PC-3 (cell line): Measurements from ENCODE around the gene SERINC3. TPM values are rescaled to one million over a fixed set of nuclear protein-coding genes. Genes with fewer than 3 reads are reported as not detected.

Experiments
- ATAC-seq: fragments of 200-7000 bp; cut with Tn5 transposase; 2 replicates; pipeline ENCODE4 v1.9.1; 2020; ENCODE audit warnings: mild to moderate bottlenecking, moderate library complexity
- BruUV-seq: library from RNA; stranded (reverse); fragments of 400-500 nt; replicated peaks from 2 replicates; lab custom pipeline; 2021; lab: Mats Ljungman, UMichigan
- CTCF ChIA-PET: fragments of 300-600 bp; sonication (Branson Sonifier 250); formaldehyde crosslinking; loops from one replicate; lab custom pipeline; 2022; ENCODE audit warnings: antibody characterized with exemption; lab: Charles Lee
- POLR2A ChIA-PET: fragments of 300-600 bp; sonication (Branson Sonifier 250); formaldehyde crosslinking; loops from one replicate; lab custom pipeline; 2022; ENCODE audit warnings: antibody characterized with exemption; ENCODE audit not compliant: unreplicated experiment; lab: Charles Lee
- DNase-seq: peaks from one replicate; pipeline ENCODE4 v3.0.0-alpha.2; 2015
- H2AFZ ChIP-seq: fragments of 300-600 bp; sonication (generic); 2 replicates; pipeline ENCODE4 v1.6.0; 2016; ENCODE audit warnings: antibody characterized with exemption, low read length
- H3F3A ChIP-seq: fragments of 300-600 bp; sonication (generic); one replicate; pipeline ENCODE4 v1.6.0; 2017; ENCODE audit warnings: antibody characterized with exemption, low read length, control low read depth, mild to moderate bottlenecking; ENCODE audit not compliant: unreplicated experiment
- H3K27ac ChIP-seq: fragments of 300-600 bp; sonication (generic); 2 replicates; pipeline ENCODE4 v1.5.1; 2016; ENCODE audit warnings: mild to moderate bottlenecking, low read length
- H3K27me3 ChIP-seq: fragments of 300-600 bp; sonication (generic); 2 replicates; pipeline ENCODE4 v1.6.1; 2016; ENCODE audit warnings: low read length, mixed read lengths
- H3K36me3 ChIP-seq: fragments of 300-600 bp; sonication (generic); 2 replicates; pipeline ENCODE4 v1.6.1; 2016; ENCODE audit warnings: low read depth, mixed run types, low read length, mixed read lengths
- H3K4me1 ChIP-seq: fragments of 300-600 bp; sonication (generic); 2 replicates; pipeline ENCODE4 v1.5.1; 2016; ENCODE audit warnings: low read length; ENCODE audit not compliant: insufficient read depth
- H3K4me2 ChIP-seq: fragments of 300-600 bp; sonication (generic); 2 replicates; pipeline ENCODE4 v1.6.0; 2016; ENCODE audit warnings: low read length
- H3K4me3 ChIP-seq: fragments of 300-600 bp; sonication (generic); 2 replicates; pipeline ENCODE4 v1.5.1; 2016; ENCODE audit warnings: mild to moderate bottlenecking, low read length, mixed read lengths
- H3K79me2 ChIP-seq: fragments of 300-600 bp; sonication (generic); 2 replicates; pipeline ENCODE4 v1.6.1; 2017; ENCODE audit warnings: low read length, mixed read lengths
- H3K9ac ChIP-seq: fragments of 300-600 bp; sonication (generic); 2 replicates; pipeline ENCODE4 v1.6.0; 2016; ENCODE audit warnings: mild to moderate bottlenecking, low read length
- H3K9me2 ChIP-seq: fragments of 300-600 bp; sonication (generic); replicated peaks from 2 replicates; pipeline ENCODE4 v1.6.1; 2016; ENCODE audit warnings: mixed run types, low read length, mixed read lengths
- H3K9me3 ChIP-seq: fragments of 300-600 bp; sonication (generic); 2 replicates; pipeline ENCODE4 v1.6.1; 2016; ENCODE audit warnings: low read length, mixed read lengths
- H4K20me1 ChIP-seq: fragments of 300-600 bp; sonication (generic); 2 replicates; pipeline ENCODE4 v1.6.1; 2016; ENCODE audit warnings: low read length, mixed read lengths
- EZH2 ChIP-seq: fragments of 300-600 bp; sonication (generic); IDR thresholded peaks from one replicate; pipeline ENCODE4 v1.6.1; 2017; ENCODE audit warnings: antibody characterized with exemption, mild to moderate bottlenecking, low read length; ENCODE audit not compliant: unreplicated experiment
- EZH2phosphoT487 ChIP-seq: fragments of 300-600 bp; sonication (generic); IDR thresholded peaks from 2 replicates; pipeline ENCODE4 v1.6.1; 2018; ENCODE audit warnings: mild to moderate bottlenecking, antibody characterized with exemption, low read length, borderline replicate concordance
- intact Hi-C: fragments of 100-400 bp; cut with micrococcal nuclease; formaldehyde crosslinking; loops from 2 replicates; pipeline ENCODE4 v1.9.0; 2023
- total RNA-seq: library from RNA; depleted of rRNA; stranded (reverse); fragments of >200 nt; gene quantifications from 2 replicates; pipeline ENCODE4 v1.2.3, GENCODE V29; 2014
- TF ChIP-seq, protein P1 (sequence below): fragments of 300-600 bp; sonication (generic); conservative IDR thresholded peaks from 2 replicates; pipeline ENCODE4 v1.5.1; 2017; ENCODE audit warnings: antibody characterized with exemption, low read depth, mild to moderate bottlenecking, low read length

The SERINC3 gene
- total RNA-seq, 1 experiment from 2014 or later: 92.6 TPM

DNA sequence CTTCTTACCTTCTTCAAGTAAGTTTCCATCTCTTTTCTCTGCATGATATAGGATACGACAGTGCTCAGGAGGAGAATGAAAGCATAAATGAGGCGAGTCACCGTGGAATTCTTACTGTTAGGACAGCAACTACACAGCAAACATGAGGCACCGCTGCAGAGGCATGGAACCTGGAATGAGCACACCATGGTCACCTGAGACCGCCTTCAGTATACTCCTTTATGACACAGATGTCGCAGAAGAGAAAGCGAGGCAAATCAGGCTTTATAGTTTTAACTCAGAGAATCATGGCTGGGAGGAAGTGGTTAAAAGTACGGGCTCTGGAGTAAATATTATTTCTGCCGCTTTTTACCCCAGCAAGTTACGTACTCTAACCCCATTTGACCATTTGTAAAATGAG lies 8.0 kb downstream of the SERINC3 start:
- POLR2A ChIA-PET: no interaction called here
- Histone ChIP-seq H3K9me2 (no peaks in the 10 kb centered on the region), H3K9me3 (no peaks in the 10 kb centered on the region), H4K20me1 (peaks cover 15% of the 10 kb centered on the region; the same call in 1 of the 2 replicates), H3K9ac (no peak overlapping the region), H3K4me2 (no peak overlapping the region), H2AFZ (no peak overlapping the region), H3K4me3 (no peak overlapping the region), H3K27me3 (no peaks in the 10 kb centered on the region), H3K79me2 (peaks cover 70% of the 10 kb centered on the region), H3K36me3 (peaks cover 32% of the 10 kb centered on the region), H3K27ac (no peak overlapping the region), H3F3A (no peaks in the 10 kb centered on the region), H3K4me1 (no peaks in the 10 kb centered on the region)
- BruUV-seq: no TSS peak
- CTCF ChIA-PET: no interaction called here
- intact Hi-C loops: no loop called here
- TF ChIP-seq EZH2phosphoT487 (no peak), EZH2 (no peak)
- TF ChIP-seq, protein P1, sequence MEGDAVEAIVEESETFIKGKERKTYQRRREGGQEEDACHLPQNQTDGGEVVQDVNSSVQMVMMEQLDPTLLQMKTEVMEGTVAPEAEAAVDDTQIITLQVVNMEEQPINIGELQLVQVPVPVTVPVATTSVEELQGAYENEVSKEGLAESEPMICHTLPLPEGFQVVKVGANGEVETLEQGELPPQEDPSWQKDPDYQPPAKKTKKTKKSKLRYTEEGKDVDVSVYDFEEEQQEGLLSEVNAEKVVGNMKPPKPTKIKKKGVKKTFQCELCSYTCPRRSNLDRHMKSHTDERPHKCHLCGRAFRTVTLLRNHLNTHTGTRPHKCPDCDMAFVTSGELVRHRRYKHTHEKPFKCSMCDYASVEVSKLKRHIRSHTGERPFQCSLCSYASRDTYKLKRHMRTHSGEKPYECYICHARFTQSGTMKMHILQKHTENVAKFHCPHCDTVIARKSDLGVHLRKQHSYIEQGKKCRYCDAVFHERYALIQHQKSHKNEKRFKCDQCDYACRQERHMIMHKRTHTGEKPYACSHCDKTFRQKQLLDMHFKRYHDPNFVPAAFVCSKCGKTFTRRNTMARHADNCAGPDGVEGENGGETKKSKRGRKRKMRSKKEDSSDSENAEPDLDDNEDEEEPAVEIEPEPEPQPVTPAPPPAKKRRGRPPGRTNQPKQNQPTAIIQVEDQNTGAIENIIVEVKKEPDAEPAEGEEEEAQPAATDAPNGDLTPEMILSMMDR: no peak
- DNase-seq (no peak), ATAC-seq (no peak)

DNA sequence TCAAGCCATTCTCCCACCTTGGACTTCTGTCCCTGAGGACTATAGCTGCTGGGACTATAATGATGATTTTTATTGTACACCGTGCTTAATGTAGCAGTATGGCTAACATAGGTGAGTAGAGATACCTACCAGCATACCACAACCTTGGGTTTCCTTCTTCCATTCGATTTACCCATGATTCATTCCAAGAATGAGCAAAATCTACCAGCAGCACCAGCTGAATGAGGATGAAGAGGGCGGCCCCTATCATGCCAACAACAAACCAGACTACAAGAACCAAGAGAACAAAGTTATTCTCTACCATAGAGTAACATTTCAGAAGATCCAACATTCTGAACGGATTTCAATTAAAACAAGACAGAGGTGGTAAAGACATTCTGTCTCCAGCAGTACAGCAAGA lies 12.1 kb downstream of the SERINC3 start:
- BruUV-seq: no TSS peak
- Histone ChIP-seq H3K27me3 (no peaks in the 10 kb centered on the region), H2AFZ (no peak overlapping the region), H3K4me2 (no peak overlapping the region), H4K20me1 (0 out of 2 replicates have a peak, but pooled peaks cover 1% of the 10 kb centered on the region), H3K36me3 (peaks cover 59% of the 10 kb centered on the region), H3K79me2 (peaks cover 29% of the 10 kb centered on the region), H3F3A (no peaks in the 10 kb centered on the region), H3K9me3 (no peaks in the 10 kb centered on the region), H3K9ac (no peak overlapping the region), H3K4me3 (no peak overlapping the region), H3K9me2 (no peaks in the 10 kb centered on the region), H3K4me1 (no peaks in the 10 kb centered on the region), H3K27ac (no peak overlapping the region)
- ATAC-seq (no peak), DNase-seq (no peak)
- ChIA-PET CTCF (no interaction called here), POLR2A (no interaction called here)
- intact Hi-C loops: no loop called here
- no peak for TF ChIP-seq EZH2
- no peak for TF ChIP-seq EZH2phosphoT487
- TF ChIP-seq, protein P1: no peak

DNA sequence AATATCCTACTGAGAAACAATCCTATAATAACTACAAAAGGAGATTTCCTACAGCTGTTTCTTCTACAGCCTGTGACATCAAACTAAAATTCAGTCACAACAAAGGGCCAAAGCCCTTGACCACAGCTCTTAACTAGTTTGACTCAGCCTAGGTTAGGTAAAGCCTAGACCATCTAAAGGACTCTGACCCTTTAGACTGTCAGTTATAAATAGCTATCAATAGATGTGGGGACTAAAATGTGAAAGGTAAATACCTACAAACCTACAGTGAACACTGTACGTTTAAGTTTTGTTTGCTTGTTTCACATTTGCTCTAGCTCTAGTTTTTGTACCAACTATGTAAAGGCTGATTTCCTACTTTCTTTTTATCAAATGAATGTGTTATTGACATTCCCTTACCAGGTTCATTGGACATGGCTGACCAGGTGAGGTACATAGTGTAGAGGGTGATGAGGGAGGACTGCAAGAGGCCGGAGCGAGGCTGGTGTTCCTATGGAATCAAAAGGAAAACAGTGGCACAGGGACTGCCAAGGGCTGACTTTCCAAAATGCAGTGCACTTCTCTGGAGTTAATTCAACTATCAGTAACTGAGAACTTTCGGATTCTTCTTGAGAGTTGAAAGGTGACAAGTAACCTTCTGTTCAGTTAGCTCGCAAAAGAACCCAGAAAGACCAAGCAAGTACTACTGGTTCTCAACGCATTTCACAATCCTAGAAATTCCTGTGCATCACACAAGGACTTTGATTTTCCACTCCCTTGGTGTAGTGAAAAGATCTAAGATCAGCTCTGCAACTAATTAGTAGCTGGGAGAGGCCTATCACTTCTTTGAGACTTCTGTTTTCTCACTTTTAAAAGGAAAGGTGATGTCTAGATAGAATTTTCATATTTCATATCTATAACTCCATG lies 17.2 kb downstream of the SERINC3 start:
- ATAC-seq (no peak), DNase-seq (no peak)
- Histone ChIP-seq H3K9me2 (no peaks in the 10 kb centered on the region), H3K79me2 (no peaks in the 10 kb centered on the region), H3K4me1 (no peaks in the 10 kb centered on the region), H3K9ac (no peak overlapping the region), H3K27me3 (no peaks in the 10 kb centered on the region), H3F3A (no peaks in the 10 kb centered on the region), H3K27ac (no peak overlapping the region), H2AFZ (no peak overlapping the region), H3K4me2 (no peak overlapping the region), H4K20me1 (no peaks in the 10 kb centered on the region), H3K4me3 (no peak overlapping the region), H3K36me3 (peaks cover 82% of the 10 kb centered on the region), H3K9me3 (no peaks in the 10 kb centered on the region)
- ChIA-PET POLR2A (no interaction called here), CTCF (interaction anchor here (0.6 kb wide), 1 partner anchor 71 kb away, joined by 3 read pairs; no protein-coding TSS in a partner anchor)
- no TSS peak for BruUV-seq
- TF ChIP-seq, protein P1: no peak
- TF ChIP-seq EZH2: no peak
- TF ChIP-seq EZH2phosphoT487: no peak
- intact Hi-C loops: no loop called here
